Posterior cingulate gyrus (tissue), 11 donors: ENCODE data around the gene VCPKMT.

Experiments used
- DNase-seq, 10 donors: peaks; one replicate each; pipeline versions ENCODE4 v3.0.0 to v3.0.0-alpha.2; 2020 to 2021; ENCODE audit warnings: mixed read lengths in 3 of 10
- intact Hi-C: fragments of 100-400 bp; cut with DNase I; formaldehyde crosslinking; loops from one replicate; pipeline ENCODE4 v1.15.1; 2023

Gene VCPKMT

GRCh38 chr14:50116181-50116956, at the start of gene VCPKMT:
Gene VCPKMT, minus strand, starts transcription at chr14:50116572. Its CDS starts 20 bp downstream, at chr14:50116552.
- peak; percentile 84 to 99 (median 90) for DNase-seq
- intact Hi-C loops, result loop anchor here (2.0 to 5.0 kb wide), 3 partner anchors 116 to 248 kb away; partner anchors contain the start of genes ARF6 and SOS2

DNA sequence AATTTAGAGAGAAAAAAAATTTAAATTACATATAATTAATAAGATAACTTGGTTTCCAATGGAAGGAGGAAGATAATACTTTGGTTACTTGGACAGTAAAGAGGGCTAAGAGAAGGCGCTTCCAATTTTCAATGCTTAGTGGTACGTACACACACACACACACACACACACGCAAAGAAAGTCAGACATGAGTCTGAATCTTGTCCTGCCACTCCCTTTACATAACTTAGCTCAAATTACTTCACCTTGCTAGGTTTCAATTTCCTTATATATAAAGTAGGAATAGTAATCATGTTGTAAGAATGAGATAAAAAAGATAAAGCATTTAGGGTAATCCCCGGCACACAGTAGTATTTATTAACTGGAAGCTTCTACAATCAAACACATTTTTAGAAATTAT, 39.7 kb upstream of the VCPKMT start:
- no peak for DNase-seq
- intact Hi-C loops, result no loop called here

- DNase-seq, result no peak
- intact Hi-C loops, result no loop called here
Observed at GRCh38 chr14:50148799-50149198, 32.4 kb upstream of the VCPKMT start.

- DNase-seq, result no peak
- intact Hi-C loops, result no loop called here
Observed at GRCh38 chr14:50139192-50139591, 22.8 kb upstream of the VCPKMT start.

DNA sequence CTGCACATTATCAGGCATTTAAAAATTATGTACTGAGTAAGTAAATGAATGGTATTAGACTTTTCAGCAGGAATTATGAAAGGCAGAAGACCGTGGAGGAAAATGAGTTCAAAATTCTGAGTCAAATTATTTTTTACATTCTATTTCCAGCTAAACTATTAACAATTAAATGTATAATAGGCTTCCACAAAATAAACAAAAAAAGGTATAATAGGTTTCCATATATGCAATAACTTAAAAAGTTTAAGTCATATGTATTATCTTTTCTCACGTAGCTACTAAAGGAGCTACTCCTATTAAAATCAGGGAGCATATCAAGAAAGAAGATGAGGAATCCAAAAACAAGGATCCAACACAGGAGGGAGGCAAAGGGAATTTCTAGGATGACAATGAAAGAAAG, 11.4 kb upstream of the VCPKMT start:
- intact Hi-C loops, result no loop called here
- no peak for DNase-seq

DNA sequence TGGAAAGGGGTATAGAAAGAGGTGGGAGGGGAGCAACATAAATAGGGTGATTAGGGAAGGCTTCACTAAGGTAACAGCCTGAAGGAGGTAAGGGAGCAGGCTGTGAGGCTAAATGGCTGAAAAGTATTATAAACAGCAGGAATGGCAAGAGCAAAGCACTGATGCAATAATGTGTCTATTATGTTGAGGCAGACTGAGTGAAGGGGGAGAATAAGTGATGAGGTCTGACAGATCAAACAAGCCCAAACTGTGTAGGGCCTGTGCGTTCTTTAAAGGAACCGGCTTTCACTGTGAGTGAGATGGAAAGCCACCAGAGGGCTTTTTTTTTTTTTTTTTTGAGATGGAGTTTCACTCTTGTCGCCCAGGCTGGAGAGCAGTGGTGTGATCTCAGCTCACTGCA, 6.7 kb upstream of the VCPKMT start:
- DNase-seq, result no peak
- intact Hi-C loops, result no loop called here

DNA sequence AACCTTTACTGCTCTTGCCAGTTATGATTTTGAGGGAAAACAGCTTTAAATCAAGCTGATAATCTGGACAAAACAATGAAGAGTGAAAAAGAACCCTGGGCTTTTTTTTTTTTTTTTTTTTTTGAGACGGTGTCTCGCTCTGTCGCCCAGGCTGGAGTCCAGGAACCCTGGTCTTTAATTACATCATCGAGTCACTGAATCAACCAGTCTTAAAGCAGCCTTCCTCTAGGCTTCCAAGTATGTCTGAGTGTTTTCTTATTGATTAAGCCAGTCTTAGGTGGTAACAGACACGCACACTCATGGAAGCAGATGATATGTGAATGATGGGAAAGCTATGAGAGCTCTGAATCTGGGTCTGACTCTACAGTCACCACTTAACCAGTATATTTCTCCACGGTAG, 5.9 kb upstream of the VCPKMT start:
- intact Hi-C loops, result no loop called here
- no peak for DNase-seq

DNA sequence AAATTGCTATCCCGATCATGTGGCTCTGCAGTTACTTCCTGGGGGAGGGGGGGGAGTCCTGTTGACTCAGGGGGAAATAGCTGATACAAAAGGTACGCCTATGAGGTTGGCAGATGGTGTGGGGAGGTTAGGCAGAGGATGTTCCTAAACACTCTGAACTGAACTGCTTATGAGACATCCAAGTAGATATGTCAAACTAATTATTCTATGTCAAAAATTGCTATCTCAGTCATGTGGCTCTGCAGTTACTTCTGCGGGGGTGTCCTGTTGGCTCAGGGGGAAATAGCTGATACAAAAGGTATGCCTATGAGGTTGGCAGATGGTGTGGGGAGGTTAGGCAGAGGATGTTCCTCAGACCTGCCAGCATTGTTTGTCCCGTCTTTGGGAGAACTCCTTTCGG, 5.1 kb upstream of the VCPKMT start:
- DNase-seq, result peak in 1 of 10 donors; percentile 34
- intact Hi-C loops, result no loop called here

- intact Hi-C loops, result loop anchor here (2.0 to 5.0 kb wide), 3 partner anchors 115 to 249 kb away; partner anchors contain the start of genes ARF6 and SOS2
- DNase-seq, result no peak
Observed at GRCh38 chr14:50117456-50117855, 1.1 kb upstream of the VCPKMT start.

GRCh38 chr14:50116966-50117365, 594 bp upstream of the VCPKMT start:
- intact Hi-C loops, result loop anchor here (2.0 to 5.0 kb wide), 3 partner anchors 115 to 248 kb away; partner anchors contain the start of genes ARF6 and SOS2
- no peak for DNase-seq

DNA sequence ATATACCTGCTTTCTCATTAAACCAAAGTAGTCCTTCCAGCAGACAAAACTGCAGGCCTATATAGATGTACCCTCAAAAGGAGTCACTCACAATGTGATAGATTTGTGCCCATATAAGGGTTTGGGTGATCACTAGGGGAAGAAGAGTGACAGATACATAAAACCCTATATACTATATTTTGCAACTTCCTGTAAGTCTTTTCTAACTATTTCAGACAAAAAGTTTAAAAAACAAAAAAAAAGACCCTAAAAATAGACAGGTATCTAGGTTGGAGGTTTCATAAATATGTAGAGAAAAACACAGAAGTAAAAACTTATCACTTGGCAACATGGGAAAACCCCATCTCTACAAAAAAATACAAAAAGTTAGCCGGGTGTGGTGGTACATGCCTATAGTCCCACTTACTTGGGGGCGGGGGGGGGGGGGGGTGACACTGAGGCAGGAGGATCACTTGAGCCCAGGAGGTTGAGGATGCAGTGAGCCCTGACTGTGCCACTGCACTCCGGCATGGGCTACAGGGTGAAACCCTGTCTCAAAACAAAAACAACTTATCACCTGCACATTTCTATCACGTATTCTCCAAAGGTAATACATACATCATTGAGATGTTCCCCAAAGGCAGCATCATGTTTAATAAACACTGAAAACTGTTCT, 2.9 kb downstream of the VCPKMT start:
- intact Hi-C loops, result no loop called here
- DNase-seq, result no peak

GRCh38 chr14:50110323-50111037, 5.9 kb downstream of the VCPKMT start:
- intact Hi-C loops, result no loop called here
- DNase-seq, result no peak

- DNase-seq, result no peak
- intact Hi-C loops, result loop anchor here (5.0 kb wide), 1 partner anchor 242 kb away; no protein-coding TSS in a partner anchor
Observed at GRCh38 chr14:50109342-50109741, 7.0 kb downstream of the VCPKMT start.

- DNase-seq, result no peak
- intact Hi-C loops, result loop anchor here (5.0 kb wide), 1 partner anchor 241 kb away; no protein-coding TSS in a partner anchor
Observed at GRCh38 chr14:50107850-50108249, 8.5 kb downstream of the VCPKMT start.

- DNase-seq, result no peak
- intact Hi-C loops, result loop anchor here (5.0 kb wide), 1 partner anchor 239 kb away; no protein-coding TSS in a partner anchor
Observed at GRCh38 chr14:50106178-50106577, 10.2 kb downstream of the VCPKMT start.

DNA sequence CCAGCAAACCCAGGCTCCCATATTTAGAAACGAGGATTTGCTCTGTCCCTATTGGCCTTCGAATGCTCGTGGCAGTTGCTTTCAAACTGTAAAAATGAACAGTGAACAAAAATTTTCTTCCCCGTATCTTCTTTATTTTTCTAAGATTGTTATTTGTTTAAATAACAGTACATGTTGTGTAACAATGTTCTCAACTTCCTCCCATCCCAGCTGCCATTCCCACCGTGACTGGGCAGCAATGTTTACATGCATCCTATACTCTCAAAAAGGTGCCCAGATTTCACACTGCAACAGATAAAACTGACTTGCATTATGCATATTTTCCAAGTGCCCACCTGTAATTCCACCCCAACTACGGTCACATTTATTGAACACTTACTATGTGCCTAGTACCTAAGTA, 12.8 kb downstream of the VCPKMT start:
- intact Hi-C loops, result no loop called here

GRCh38 chr14:50101417-50101816, 15.0 kb downstream of the VCPKMT start:
- intact Hi-C loops, result no loop called here
- no peak for DNase-seq

More for the DNA sequence above, 12.8 kb downstream of the VCPKMT start:
- DNase-seq, result no peak

DNA sequence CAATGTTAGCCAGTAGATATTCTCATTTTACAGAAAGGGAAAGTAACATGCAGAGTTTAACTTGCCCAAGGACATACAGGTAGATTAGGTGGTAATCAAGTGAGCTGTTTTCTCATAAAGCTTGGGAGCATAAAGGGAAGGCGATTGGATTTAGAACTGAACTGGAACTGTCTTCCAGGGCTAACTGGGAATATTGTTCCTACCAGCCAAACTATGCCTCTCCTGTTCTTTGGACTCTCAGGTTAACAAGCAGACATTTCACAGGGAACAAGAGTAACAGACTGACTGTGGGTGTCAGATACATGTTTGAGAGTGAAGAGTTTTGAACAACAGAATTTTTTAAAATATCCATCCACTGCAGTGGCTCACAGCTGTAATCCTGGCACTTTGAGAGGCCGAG, 15.6 kb downstream of the VCPKMT start:
- no peak for DNase-seq
- intact Hi-C loops, result no loop called here

DNA sequence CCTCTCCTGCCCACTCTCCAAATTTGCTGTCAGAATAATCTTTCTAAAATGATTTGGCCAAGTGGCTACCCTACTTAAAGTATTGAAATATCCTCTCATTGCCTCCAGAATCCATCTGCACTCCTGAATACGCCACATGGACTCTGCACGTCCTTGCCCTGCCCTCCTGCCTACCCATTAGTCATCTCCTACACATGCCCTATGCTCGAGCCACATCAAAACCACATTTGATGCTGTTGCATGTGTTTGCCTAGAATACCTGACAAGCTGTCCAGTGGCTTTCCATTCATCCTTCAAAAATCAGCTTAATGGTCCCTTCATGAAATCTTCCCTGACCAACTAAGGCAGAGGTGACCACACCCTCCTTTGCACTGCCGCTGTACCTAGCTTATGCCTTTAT, 17.0 kb downstream of the VCPKMT start:
- no peak for DNase-seq
- intact Hi-C loops, result no loop called here

GRCh38 chr14:50095895-50096294, 20.5 kb downstream of the VCPKMT start:
- intact Hi-C loops, result no loop called here

More at GRCh38 chr14:50095895-50096294, 20.5 kb downstream of the VCPKMT start:
- DNase-seq, result no peak
